ENCODE measurements around the gene PTS. TPM values are rescaled to one million over a fixed set of nuclear protein-coding genes. Genes with fewer than 3 reads are reported as not detected.

Gene PTS
- polyA plus RNA-seq, 1 donor from 2014 or later, result 160 TPM

- H3K9ac ChIP-seq (ENCODE audit: low read length), result peak overlapping the region; percentile 89
- no peaks in the 10 kb centered on the region for H3K9me2 ChIP-seq (ENCODE audit: insufficient read depth, low read length)
- no peaks in the 10 kb centered on the region for H3F3A ChIP-seq (ENCODE audit: insufficient read depth, low read length, poor library complexity, severe bottlenecking)
- H4K20me1 ChIP-seq (ENCODE audit: insufficient read depth), result no peaks in the 10 kb centered on the region
- peaks cover 27% of the 10 kb centered on the region for H3K79me2 ChIP-seq (replicated peaks; ENCODE audit: insufficient read depth, low read length)
- peak overlapping the region; percentile 91 for H3K27ac ChIP-seq (ENCODE audit: low read length)
- no peaks in the 10 kb centered on the region for H3K9me3 ChIP-seq (ENCODE audit: low read length)
- TF ChIP-seq MXI1 (conservative IDR thresholded peaks at IDR 0.05; ENCODE audit: poor library complexity, severe bottlenecking) (no peak), TAF1 (IDR thresholded peaks at IDR 0.05; ENCODE audit: low read depth) (no peak), RAD21 (conservative IDR thresholded peaks at IDR 0.05) (no peak), EZH2 (IDR thresholded peaks at IDR 0.05; ENCODE audit: borderline replicate concordance, insufficient read depth, low read length, poor library complexity, severe bottlenecking) (no peak), POLR2AphosphoS5 (IDR thresholded peaks at IDR 0.05) (no peak), CTCF (IDR thresholded peaks at IDR 0.05; ENCODE audit: poor library complexity, severe bottlenecking) (no peak), REST (IDR thresholded peaks at IDR 0.05; ENCODE audit: borderline replicate concordance) (no peak), EP300 (conservative IDR thresholded peaks at IDR 0.05; ENCODE audit: poor library complexity, severe bottlenecking) (no peak), SMC3 (conservative IDR thresholded peaks at IDR 0.05; ENCODE audit: poor library complexity) (no peak)
- H3K27me3 ChIP-seq (ENCODE audit: insufficient read depth, low read depth, low read length), result no peaks in the 10 kb centered on the region
- H3K4me2 ChIP-seq (ENCODE audit: low read length), result peak overlapping the region; percentile 74
- H3K36me3 ChIP-seq (ENCODE audit: insufficient read depth, low read length), result no peaks in the 10 kb centered on the region
- H2AFZ ChIP-seq (ENCODE audit: low read depth, low read length), result peak overlapping the region; percentile 89
- peak overlapping the region; percentile 88 for H3K4me3 ChIP-seq (ENCODE audit: low read length)
Observed at GRCh38 chr11:112225753-112226061, 521 bp upstream of the PTS start.

GRCh38 chr11:112226831-112227401 lies 688 bp downstream of the PTS start:
- Histone ChIP-seq H2AFZ (ENCODE audit: low read depth, low read length) (peak overlapping the region; percentile 89), H3K36me3 (ENCODE audit: insufficient read depth, low read length) (no peaks in the 10 kb centered on the region), H3K9me3 (ENCODE audit: low read length) (no peaks in the 10 kb centered on the region), H3K9me2 (ENCODE audit: insufficient read depth, low read length) (no peaks in the 10 kb centered on the region), H3K4me3 (ENCODE audit: low read length) (peak overlapping the region; percentile 88), H3K4me2 (ENCODE audit: low read length) (peak overlapping the region; percentile 74), H3K27me3 (ENCODE audit: insufficient read depth, low read depth, low read length) (no peaks in the 10 kb centered on the region), H3K79me2 (replicated peaks; ENCODE audit: insufficient read depth, low read length) (peaks cover 27% of the 10 kb centered on the region), H3K27ac (ENCODE audit: low read length) (peak overlapping the region; percentile 91), H3K9ac (ENCODE audit: low read length) (peak overlapping the region; percentile 89), H3F3A (ENCODE audit: insufficient read depth, low read length, poor library complexity, severe bottlenecking) (no peaks in the 10 kb centered on the region), H4K20me1 (ENCODE audit: insufficient read depth) (no peaks in the 10 kb centered on the region)
- TF ChIP-seq RAD21 (conservative IDR thresholded peaks at IDR 0.05), result peak; percentile 3
- peak; percentile 16 for TF ChIP-seq CTCF (IDR thresholded peaks at IDR 0.05; ENCODE audit: poor library complexity, severe bottlenecking)
- TF ChIP-seq EP300 (conservative IDR thresholded peaks at IDR 0.05; ENCODE audit: poor library complexity, severe bottlenecking), result no peak
- no peak for TF ChIP-seq EZH2 (IDR thresholded peaks at IDR 0.05; ENCODE audit: borderline replicate concordance, insufficient read depth, low read length, poor library complexity, severe bottlenecking)
